HepG2 (cell line): ENCODE data around the gene PELI2. TPM values are rescaled to one million over a fixed set of nuclear protein-coding genes. Genes with fewer than 3 reads are reported as not detected.
"Not testable (repeated sequence)": the region's sequence is repeated elsewhere in the genome, so short reads cannot be mapped to it uniquely, and the experiment has no call there.

Experiments
- ATAC-seq: fragments of 200-7000 bp; cut with Tn5 transposase; 3 replicates; pipeline ENCODE4 v1.9.1; 2020; ENCODE audit warnings: mild to moderate bottlenecking, moderate library complexity
- BruUV-seq: library from RNA; stranded (reverse); fragments of 400-500 nt; replicated peaks from 2 replicates; lab custom pipeline; 2021; lab: Mats Ljungman, UMichigan
- CTCF ChIA-PET: fragments of 300-600 bp; formaldehyde crosslinking; extraction: SDS; loops from one replicate; lab custom pipeline; 2021; ENCODE audit warnings: low total read pairs, inconsistent platforms, low intra/inter-chr PET ratio; lab: Yijun Ruan, JAX
- POLR2A ChIA-PET: fragments of 350-600 bp; sonication (Branson Sonifier 250); formaldehyde crosslinking; loops from one replicate; lab custom pipeline; 2020; ENCODE audit warnings: antibody characterized with exemption, inconsistent platforms; lab: Yijun Ruan, JAX
- DNase-seq: peaks from one replicate; pipeline ENCODE4 v3.0.0-alpha.2; 2015; ENCODE audit warnings: low spot score
- FAIRE-seq: peaks from 3 replicates; lab custom pipeline; 2011; peaks lifted over from hg19 to GRCh38; lab: Jason Lieb, UNC
- H2AFZ ChIP-seq: one replicate; pipeline ENCODE4 v1.6.1; 2011; ENCODE audit warnings: low read length, inconsistent platforms
- H3K27ac ChIP-seq: fragments of 300-600 bp; 3 replicates; pipeline ENCODE4 v1.8.0; 2011; ENCODE audit warnings: mixed run types, mild to moderate bottlenecking, mixed read lengths, low read length, inconsistent platforms; ENCODE audit not compliant: insufficient read depth; ENCODE audit errors: extremely low read length
- H3K27me3 ChIP-seq, 2 experiments: fragments of 200-600 bp in 1 of 2; 2 replicates in 1 of 2; 3 replicates in 1 of 2; pipeline versions ENCODE4 v1.6.0 to v1.8.0; 2011; ENCODE audit warnings: low read length in 2 of 2, mild to moderate bottlenecking in 2 of 2, moderate library complexity in 2 of 2, inconsistent platforms in 1 of 2; ENCODE audit not compliant: insufficient read depth in 2 of 2, control insufficient read depth in 1 of 2
- H3K36me3 ChIP-seq, 2 experiments: fragments of 200-600 bp in 1 of 2; replicated peaks in 1 of 2; 2 replicates in 1 of 2; 3 replicates in 1 of 2; pipeline versions ENCODE4 v1.5.1 to v1.8.0; 2011; ENCODE audit warnings: low read length in 2 of 2, inconsistent platforms in 1 of 2; ENCODE audit not compliant: insufficient read depth in 2 of 2, control insufficient read depth in 1 of 2
- H3K4me1 ChIP-seq: 2 replicates; pipeline ENCODE4 v1.5.1; 2012; ENCODE audit warnings: low read length, inconsistent platforms; ENCODE audit not compliant: insufficient read depth
- H3K4me2 ChIP-seq: 2 replicates; pipeline ENCODE4 v1.6.0; 2011; ENCODE audit warnings: low read depth, low read length, inconsistent platforms
- H3K4me3 ChIP-seq, 3 experiments: fragments of 200-600 bp in 1 of 3; sonication (generic), shearing (Covaris generic) in 1 of 3; replicated peaks in 1 of 3; 2 replicates each; pipeline ENCODE4 v1.5.1; 2011 to 2016; ENCODE audit warnings: low read length in 3 of 3, inconsistent platforms in 2 of 3, low read depth in 2 of 3, mild to moderate bottlenecking in 2 of 3, control low read depth in 1 of 3, mixed read lengths in 1 of 3; ENCODE audit not compliant: insufficient read depth in 1 of 3
- H3K79me2 ChIP-seq: one replicate; pipeline ENCODE4 v1.6.1; 2011; ENCODE audit warnings: low read length, inconsistent platforms; ENCODE audit not compliant: insufficient read depth
- H3K9ac ChIP-seq: 2 replicates; pipeline ENCODE4 v1.6.0; 2011; ENCODE audit warnings: mild to moderate bottlenecking, low read depth, low read length, inconsistent platforms; ENCODE audit not compliant: insufficient read depth
- H3K9me3 ChIP-seq: 2 replicates; pipeline ENCODE4 v1.5.1; 2012; ENCODE audit warnings: mild to moderate bottlenecking, low read length
- H4K20me1 ChIP-seq: 2 replicates; pipeline ENCODE4 v1.6.0; 2011; ENCODE audit warnings: inconsistent platforms, mild to moderate bottlenecking, low read length, moderate library complexity; ENCODE audit not compliant: insufficient read depth
- ARID3A ChIP-seq: IDR thresholded peaks from 2 replicates; pipeline ENCODE4 v1.6.1; 2012; ENCODE audit warnings: low read depth, low read length, improper control_type of control experiment
- E2F1 ChIP-seq: sonication (generic); formaldehyde crosslinking; IDR thresholded peaks from 2 replicates; pipeline ENCODE4 v1.5.0; 2020; ENCODE audit warnings: missing genetic modification reagents
- HOXA7 ChIP-seq: sonication (generic); formaldehyde crosslinking; IDR thresholded peaks from 2 replicates; pipeline ENCODE4 v1.8.1; 2022; ENCODE audit warnings: mild to moderate bottlenecking, missing genetic modification reagents, moderate library complexity
- RAD21 ChIP-seq: fragments of 450-650 bp; formaldehyde crosslinking; IDR thresholded peaks from 2 replicates; pipeline ENCODE4 v1.5.0; 2020; ENCODE audit warnings: mild to moderate bottlenecking
- ZNF883 ChIP-seq: sonication (generic); formaldehyde crosslinking; IDR thresholded peaks from 2 replicates; pipeline ENCODE4 v1.5.1; 2020; ENCODE audit warnings: mild to moderate bottlenecking, missing genetic modification reagents; ENCODE audit errors: not compliant biosample characterization
- WGBS: methylation state at CpG from one replicate; pipeline ENCODE4 v1.1.6; 2017; ENCODE audit warnings: low lambda C conversion rate; 5-methylcytosine and 5-hydroxymethylcytosine counted together
- in situ Hi-C: cut with HindIII; loops from 2 replicates; pipeline ENCODE4 v1.10.0; 2017; ENCODE audit warnings: low pct_unique_long_range_greater_than_20kb; ENCODE audit not compliant: extremely low pct_ligation_motif_present
- intact Hi-C: fragments of 100-400 bp; cut with micrococcal nuclease; formaldehyde crosslinking; loops from one replicate; pipeline ENCODE4 v1.10.0; 2022; ENCODE audit not compliant: unreplicated experiment
- polyA plus RNA-seq, 8 experiments: library from polyadenylated mRNA; depleted of rRNA in 3 of 8; stranded (reverse) in 7 of 8; unstranded in 1 of 8; fragments of >200 nt; fragmentation: Illumina TruSeq in 4 of 8; extraction: Trizol in 4 of 8; gene quantifications; 2 replicates each; pipeline versions ENCODE4 v1.2.1 to v1.2.3, GENCODE V29; 2011 to 2016; ENCODE audit warnings: low read depth in 4 of 8, missing spikeins in 1 of 8, mixed read lengths in 1 of 8; ENCODE audit not compliant: insufficient read depth in 1 of 8
- total RNA-seq, 5 experiments: library from RNA; depleted of rRNA; stranded (reverse); fragments of >200 nt; fragmentation: Illumina TruSeq; extraction: Trizol; gene quantifications; 2 replicates each; pipeline ENCODE4 v1.2.3, GENCODE V29; 2016; ENCODE audit warnings: low read depth in 1 of 5

PELI2 gene
- total and polyA plus RNA-seq, 2 of the 13 experiments (the other 11 are each of a cell fraction or from before 2014, with no cell fraction given), result 0.07 TPM; not detected in 1

GRCh38 chr14:56162476-56162875 lies 44.3 kb downstream of the PELI2 start (continued):
- TF ChIP-seq ZNF883 (CRISPR knock-in tag) (no peak), HOXA7 (CRISPR knock-in tag) (no peak), E2F1 (CRISPR knock-in tag) (no peak), RAD21 (no peak), ARID3A (no peak)

GRCh38 chr14:56166579-56166978 lies 48.4 kb downstream of the PELI2 start:
- H3K27ac ChIP-seq, H2AFZ ChIP-seq, H3K4me1 ChIP-seq, H3K9ac ChIP-seq, intact Hi-C loops, POLR2A ChIA-PET, BruUV-seq, DNase-seq, H4K20me1 ChIP-seq, in situ Hi-C loops, FAIRE-seq, H3K4me2 ChIP-seq, ATAC-seq, H3K27me3 ChIP-seq, CTCF ChIA-PET, H3K4me3 ChIP-seq, H3K36me3 ChIP-seq, H3K79me2 ChIP-seq: not testable (repeated sequence)
- peaks cover 18% of the 10 kb centered on the region for H3K9me3 ChIP-seq
- 12% methylated on average over 7 of the region's 7 CpGs for WGBS
